GM10266 (cell line): Measurements from ENCODE around the gene MDP1.
A peak's percentile ranks its signal among the peaks of the same experiment; 100 is the strongest.

ENCODE experiments used
- DNase-seq: peaks from one replicate; pipeline ENCODE4 v3.0.0; 2012; ENCODE audit errors: extremely low spot score
- CTCF ChIP-seq: IDR thresholded peaks from 2 replicates; pipeline ENCODE4 v1.5.1; 2012; ENCODE audit warnings: mild to moderate bottlenecking, low read depth; ENCODE audit not compliant: control insufficient read depth, insufficient read depth; ENCODE audit errors: missing control alignments

The MDP1 gene

DNA sequence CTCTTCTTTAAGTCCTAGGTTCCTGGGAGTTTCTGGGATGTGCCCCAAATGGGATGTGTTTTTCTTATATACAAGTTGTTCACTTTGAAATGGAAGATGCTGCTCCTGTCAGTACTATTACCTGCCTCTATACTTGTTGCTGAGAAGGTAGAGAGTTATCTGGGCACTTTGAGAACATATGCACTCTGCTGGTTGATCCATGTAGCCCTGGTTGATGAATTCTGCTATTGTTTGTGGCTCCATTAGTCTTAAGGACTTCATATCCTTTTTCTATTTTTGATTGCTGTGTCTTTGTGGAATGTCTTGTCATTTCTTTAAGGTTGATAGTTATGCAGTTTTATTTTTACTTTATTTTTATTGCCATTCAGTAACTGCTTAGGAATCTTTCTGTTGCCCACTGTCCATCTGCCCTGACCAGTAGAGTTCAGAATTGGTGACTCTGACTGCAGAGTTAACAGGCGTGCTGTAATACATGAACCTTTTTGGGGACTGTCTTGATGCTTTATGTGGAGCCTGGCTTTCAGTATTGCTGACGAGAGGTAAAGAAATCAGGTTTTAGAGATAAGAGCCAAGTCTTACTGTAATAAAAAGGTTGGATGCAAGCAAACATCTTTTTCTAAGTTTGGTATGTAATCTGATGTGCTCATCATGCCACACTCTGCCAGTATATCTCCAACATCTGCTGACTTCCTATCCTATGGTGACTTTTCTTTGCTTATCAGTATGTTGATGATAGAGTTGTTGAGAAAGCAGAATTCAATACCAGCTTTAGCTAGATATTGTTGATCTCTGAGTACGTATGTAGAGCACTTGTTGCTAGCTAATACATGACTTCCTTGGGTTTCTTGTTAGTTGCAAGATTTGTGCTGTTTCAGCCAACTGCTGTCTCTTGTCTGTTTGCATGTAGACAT is 18.5 kb upstream of the MDP1 start:
- no peak for DNase-seq
- no peak for TF ChIP-seq CTCF

- DNase-seq: no peak
- TF ChIP-seq CTCF: no peak
These were observed 17.6 kb upstream of the MDP1 start for GRCh38 chr14:24233538-24233866.

GRCh38 chr14:24232645-24233537 is 17.0 kb upstream of the MDP1 start, which contains the start of gene GMPR2:
Gene GMPR2 (plus strand): TSS chr14:24232929. CDS start chr14:24233254, 325 bp downstream.
- peak; percentile 55 for DNase-seq
- TF ChIP-seq CTCF: no peak

- TF ChIP-seq CTCF: no peak
- DNase-seq: peak; percentile 80
These were observed 16.3 kb upstream of the MDP1 start, which contains the start of gene NEDD8 for GRCh38 chr14:24232121-24232644. Gene NEDD8 (minus strand): TSS chr14:24232367. CDS start chr14:24232267, 100 bp downstream.

GRCh38 chr14:24231263-24232120 is 15.6 kb upstream of the MDP1 start:
- no peak for TF ChIP-seq CTCF
- peak; percentile 35 for DNase-seq

DNA sequence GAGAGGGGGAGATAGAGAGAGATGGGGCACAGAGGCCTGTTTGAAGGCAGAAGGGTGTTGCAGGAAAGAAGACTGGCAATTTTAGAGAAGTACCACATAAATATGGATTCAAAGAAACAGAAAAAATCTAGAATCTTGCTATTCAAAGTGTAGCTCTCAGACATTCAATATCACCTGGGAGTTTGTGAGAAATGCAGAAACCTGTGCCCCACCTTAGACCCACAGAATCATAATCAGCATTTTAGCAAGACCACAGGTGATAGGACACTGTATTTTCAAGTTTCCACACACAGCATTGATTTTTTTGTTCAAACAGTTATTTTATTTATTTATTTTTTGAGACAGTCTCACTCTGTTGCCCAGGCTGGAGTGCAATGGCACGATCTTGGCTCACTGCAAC is 13.0 kb upstream of the MDP1 start:
- DNase-seq: no peak
- TF ChIP-seq CTCF: no peak
